Thyroid gland (tissue), 4 donors: ENCODE results near the gene BNIP5. TPM values are rescaled to one million over a fixed set of nuclear protein-coding genes. Genes with fewer than 3 reads are reported as not detected.

Experiments
- DNase-seq, 2 donors: peaks; one replicate each; pipeline ENCODE4 v3.0.0-alpha.2; 2019
- H3K27ac ChIP-seq, 3 donors: fragments of 200-600 bp; sonication (generic); 1 replicate in 2 of 3; 2 replicates in 1 of 3; pipeline ENCODE4 v1.5.1; 2016 to 2019; ENCODE audit warnings: mild to moderate bottlenecking in 1 of 3, moderate library complexity in 1 of 3
- H3K27me3 ChIP-seq: fragments of 200-600 bp; sonication (generic); one replicate; pipeline ENCODE4 v1.5.1; 2019
- H3K36me3 ChIP-seq, 2 donors: fragments of 200-600 bp; sonication (generic); one replicate each; pipeline ENCODE4 v1.5.1; 2016 to 2019
- H3K4me1 ChIP-seq, 2 donors: fragments of 200-600 bp; sonication (generic); one replicate each; pipeline ENCODE4 v1.5.1; 2017 to 2019
- H3K4me3 ChIP-seq, 3 donors: fragments of 200-600 bp; sonication (generic); replicated peaks in 1 of 3; 1 replicate in 2 of 3; 2 replicates in 1 of 3; pipeline ENCODE4 v1.5.1; 2016; ENCODE audit warnings: mild to moderate bottlenecking in 1 of 3
- H3K9me3 ChIP-seq: fragments of 200-600 bp; sonication (generic); one replicate; pipeline ENCODE4 v1.5.1; 2017
- POLR2A ChIP-seq, 2 donors: fragments of 450-650 bp; IDR thresholded peaks; one replicate each; pipeline ENCODE4 v1.6.1; 2017; ENCODE audit warnings: antibody characterized with exemption in 2 of 2, mild to moderate bottlenecking in 2 of 2, moderate library complexity in 1 of 2
- WGBS, 2 donors: methylation state at CpG; one replicate each; pipeline ENCODE4 v1.1.5; 2017; 5-methylcytosine and 5-hydroxymethylcytosine counted together
- intact Hi-C: fragments of 100-400 bp; cut with DNase I; formaldehyde crosslinking; loops from one replicate; pipeline ENCODE4 v1.15.1; 2023
- total RNA-seq, 4 donors: library from RNA; depleted of rRNA; stranded (reverse); fragments of >200 nt; gene quantifications; one replicate each; pipeline ENCODE4 v1.2.3, GENCODE V29; 2016
- TF ChIP-seq, protein P1 (sequence below), 6 experiments: fragments of 200-600 bp in 3 of 6; fragments of 450-650 bp in 3 of 6; sonication (generic) in 3 of 6; IDR thresholded peaks; one replicate each; pipeline ENCODE4 v1.5.1; 2016 to 2019; ENCODE audit warnings: antibody characterized with exemption in 6 of 6, mild to moderate bottlenecking in 2 of 6, inconsistent platforms in 1 of 6, moderate library complexity in 1 of 6

Gene BNIP5
- total RNA-seq, 4 donors from 2014 or later, result not detected

DNA sequence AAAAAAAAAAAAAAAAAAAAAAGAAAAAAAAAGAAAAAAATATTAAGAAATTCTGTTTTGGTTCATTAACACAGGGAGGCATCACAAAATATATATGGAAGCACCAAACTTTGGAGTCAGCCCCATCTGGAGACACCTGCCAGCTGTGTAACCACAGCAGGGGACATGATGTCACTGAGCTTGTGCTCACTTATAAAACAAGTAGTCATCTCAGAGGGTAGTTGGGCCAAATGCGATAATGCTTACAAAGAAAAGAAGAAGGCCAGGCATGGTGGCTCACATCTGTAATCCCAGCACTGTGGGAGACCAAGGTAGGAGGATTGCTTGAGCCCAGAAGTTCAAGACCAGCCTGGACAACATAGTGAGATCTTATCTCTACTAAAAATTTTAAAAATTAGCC, 1.1 kb upstream of the BNIP5 start:
- no peak for TF ChIP-seq POLR2A (IDR thresholded peaks at IDR 0.05)
- TF ChIP-seq, protein P1, sequence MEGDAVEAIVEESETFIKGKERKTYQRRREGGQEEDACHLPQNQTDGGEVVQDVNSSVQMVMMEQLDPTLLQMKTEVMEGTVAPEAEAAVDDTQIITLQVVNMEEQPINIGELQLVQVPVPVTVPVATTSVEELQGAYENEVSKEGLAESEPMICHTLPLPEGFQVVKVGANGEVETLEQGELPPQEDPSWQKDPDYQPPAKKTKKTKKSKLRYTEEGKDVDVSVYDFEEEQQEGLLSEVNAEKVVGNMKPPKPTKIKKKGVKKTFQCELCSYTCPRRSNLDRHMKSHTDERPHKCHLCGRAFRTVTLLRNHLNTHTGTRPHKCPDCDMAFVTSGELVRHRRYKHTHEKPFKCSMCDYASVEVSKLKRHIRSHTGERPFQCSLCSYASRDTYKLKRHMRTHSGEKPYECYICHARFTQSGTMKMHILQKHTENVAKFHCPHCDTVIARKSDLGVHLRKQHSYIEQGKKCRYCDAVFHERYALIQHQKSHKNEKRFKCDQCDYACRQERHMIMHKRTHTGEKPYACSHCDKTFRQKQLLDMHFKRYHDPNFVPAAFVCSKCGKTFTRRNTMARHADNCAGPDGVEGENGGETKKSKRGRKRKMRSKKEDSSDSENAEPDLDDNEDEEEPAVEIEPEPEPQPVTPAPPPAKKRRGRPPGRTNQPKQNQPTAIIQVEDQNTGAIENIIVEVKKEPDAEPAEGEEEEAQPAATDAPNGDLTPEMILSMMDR (IDR thresholded peaks at IDR 0.05), result no peak
- WGBS, 2 donors, result 96 to 100% methylated on average over 1 of the region's 1 CpG
- intact Hi-C loops, result no loop called here
- Histone ChIP-seq H3K4me3 (no peak overlapping the region), H3K9me3 (no peaks in the 10 kb centered on the region), H3K27ac (no peak overlapping the region), H3K36me3 (no peaks in the 10 kb centered on the region), H3K27me3 (no peaks in the 10 kb centered on the region), H3K4me1 (peaks cover 5 to 6% of the 10 kb centered on the region in 2 donors)
- no peak for DNase-seq

DNA sequence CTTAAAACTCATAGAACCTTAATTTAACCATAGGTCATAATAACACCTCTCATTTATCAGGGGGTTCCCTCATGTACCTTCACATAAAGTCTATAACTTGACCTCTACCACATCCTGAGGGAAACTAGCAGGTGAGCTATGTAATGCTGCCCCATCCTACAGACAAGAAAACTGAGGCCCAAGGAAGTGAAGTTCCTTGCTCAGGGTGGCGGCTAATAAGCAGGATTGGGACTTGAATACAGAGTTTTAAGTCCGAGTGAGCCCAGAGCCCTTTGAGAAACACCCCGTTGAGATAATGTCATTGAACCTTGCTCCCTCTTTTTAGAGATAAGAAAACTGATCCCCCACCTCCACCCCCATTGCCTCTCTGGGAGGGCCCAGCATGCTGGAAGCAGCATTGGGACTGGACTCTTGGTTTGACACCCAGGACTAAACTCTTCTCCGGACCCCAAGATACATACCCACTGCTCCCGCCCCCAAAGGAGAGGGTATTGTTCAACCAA, 429 bp downstream of the BNIP5 start:
- no peak for TF ChIP-seq POLR2A (IDR thresholded peaks at IDR 0.05)
- TF ChIP-seq, protein P1 (IDR thresholded peaks at IDR 0.05), result no peak
- no peak for DNase-seq
- intact Hi-C loops, result no loop called here
- no peaks in the 10 kb centered on the region for H3K27me3 ChIP-seq
- H3K4me1 ChIP-seq, result peaks cover 5 to 6% of the 10 kb centered on the region in 2 donors
- H3K4me3 ChIP-seq, result no peak overlapping the region
- no peaks in the 10 kb centered on the region for H3K36me3 ChIP-seq
- WGBS, 2 donors, result 80 to 94% methylated on average over 5 of the region's 5 CpGs
- H3K27ac ChIP-seq, result no peak overlapping the region
- H3K9me3 ChIP-seq, result no peaks in the 10 kb centered on the region

- intact Hi-C loops, result no loop called here
- DNase-seq, result no peak
- H3K36me3 ChIP-seq, result no peaks in the 10 kb centered on the region
- TF ChIP-seq, protein P1 (IDR thresholded peaks at IDR 0.05), result no peak
- no peak for TF ChIP-seq POLR2A (IDR thresholded peaks at IDR 0.05)
- 90 to 94% methylated on average over 14 of the region's 14 CpGs for WGBS, 2 donors
- H3K9me3 ChIP-seq, result no peaks in the 10 kb centered on the region
- H3K27me3 ChIP-seq, result no peaks in the 10 kb centered on the region
- no peak overlapping the region for H3K4me3 ChIP-seq
- H3K4me1 ChIP-seq, result peaks cover 0 to 2% of the 10 kb centered on the region in 2 donors
- no peak overlapping the region for H3K27ac ChIP-seq
These were observed 1.1 kb downstream of the BNIP5 start for GRCh38 chr6:36335465-36336207.

- no peak for TF ChIP-seq POLR2A (IDR thresholded peaks at IDR 0.05)
- TF ChIP-seq, protein P1 (IDR thresholded peaks at IDR 0.05), result no peak
- WGBS, 2 donors, result 74 to 80% methylated on average over 14 of the region's 14 CpGs
- intact Hi-C loops, result no loop called here
These were observed 1.7 kb downstream of the BNIP5 start for GRCh38 chr6:36334832-36335459.

More at GRCh38 chr6:36334832-36335459, 1.7 kb downstream of the BNIP5 start:
- no peak for DNase-seq
- H3K27ac ChIP-seq, result no peak overlapping the region
- H3K36me3 ChIP-seq, result no peaks in the 10 kb centered on the region
- no peaks in the 10 kb centered on the region for H3K27me3 ChIP-seq
- H3K4me1 ChIP-seq, result no peaks in the 10 kb centered on the region
- no peak overlapping the region for H3K4me3 ChIP-seq
- no peaks in the 10 kb centered on the region for H3K9me3 ChIP-seq
